GM12892 (cell line): ENCODE data around the gene NBPF4. TPM values are rescaled to one million over a fixed set of nuclear protein-coding genes. Genes with fewer than 3 reads are reported as not detected.
"Not testable (repeated sequence)": the region's sequence is repeated elsewhere in the genome, so short reads cannot be mapped to it uniquely, and the experiment has no call there.

Source experiments
- DNase-seq: peaks from one replicate; pipeline ENCODE4 v3.0.0; 2011; ENCODE audit not compliant: insufficient read length
- FAIRE-seq: peaks from 2 replicates; lab custom pipeline; 2011; peaks lifted over from hg19 to GRCh38; lab: Jason Lieb, UNC
- polyA plus RNA-seq: library from polyadenylated mRNA; unstranded; fragments of >200 nt; gene quantifications from one replicate; pipeline ENCODE4 v1.2.1, GENCODE V29; 2012; ENCODE audit warnings: missing spikeins, inconsistent platforms; ENCODE audit not compliant: missing spikeins

Gene NBPF4, protein sequence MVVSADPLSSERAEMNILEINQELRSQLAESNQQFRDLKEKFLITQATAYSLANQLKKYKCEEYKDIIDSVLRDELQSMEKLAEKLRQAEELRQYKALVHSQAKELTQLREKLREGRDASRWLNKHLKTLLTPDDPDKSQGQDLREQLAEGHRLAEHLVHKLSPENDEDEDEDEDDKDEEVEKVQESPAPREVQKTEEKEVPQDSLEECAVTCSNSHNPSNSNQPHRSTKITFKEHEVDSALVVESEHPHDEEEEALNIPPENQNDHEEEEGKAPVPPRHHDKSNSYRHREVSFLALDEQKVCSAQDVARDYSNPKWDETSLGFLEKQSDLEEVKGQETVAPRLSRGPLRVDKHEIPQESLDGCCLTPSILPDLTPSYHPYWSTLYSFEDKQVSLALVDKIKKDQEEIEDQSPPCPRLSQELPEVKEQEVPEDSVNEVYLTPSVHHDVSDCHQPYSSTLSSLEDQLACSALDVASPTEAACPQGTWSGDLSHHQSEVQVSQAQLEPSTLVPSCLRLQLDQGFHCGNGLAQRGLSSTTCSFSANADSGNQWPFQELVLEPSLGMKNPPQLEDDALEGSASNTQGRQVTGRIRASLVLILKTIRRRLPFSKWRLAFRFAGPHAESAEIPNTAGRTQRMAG
- 0.11 TPM for polyA plus RNA-seq

DNA sequence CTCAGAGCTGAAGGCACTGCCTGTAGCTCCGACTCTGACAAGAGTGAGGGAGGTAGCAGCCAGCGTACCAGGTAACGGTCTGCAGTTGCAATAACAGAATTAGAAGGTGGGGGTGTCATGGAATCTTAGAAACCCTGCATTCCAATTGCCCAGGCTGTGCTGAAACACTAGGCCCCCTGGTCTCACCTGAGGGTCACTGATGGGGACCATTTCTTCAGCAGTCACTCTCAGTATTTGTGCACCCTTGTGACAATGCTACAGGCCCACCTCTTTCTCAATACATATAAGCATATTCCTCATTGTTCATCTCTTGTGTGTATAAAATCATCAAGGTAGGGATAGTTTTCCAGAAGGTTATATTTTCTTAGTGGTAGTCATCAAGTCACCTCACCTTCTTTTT, at the start of gene NBPF4:
Gene NBPF4, minus strand, starts transcription at position 101 of the 400 bp plus-strand sequence. CDS start 315 bp downstream, outside the sequence.
- not testable (repeated sequence) for DNase-seq, FAIRE-seq

DNA sequence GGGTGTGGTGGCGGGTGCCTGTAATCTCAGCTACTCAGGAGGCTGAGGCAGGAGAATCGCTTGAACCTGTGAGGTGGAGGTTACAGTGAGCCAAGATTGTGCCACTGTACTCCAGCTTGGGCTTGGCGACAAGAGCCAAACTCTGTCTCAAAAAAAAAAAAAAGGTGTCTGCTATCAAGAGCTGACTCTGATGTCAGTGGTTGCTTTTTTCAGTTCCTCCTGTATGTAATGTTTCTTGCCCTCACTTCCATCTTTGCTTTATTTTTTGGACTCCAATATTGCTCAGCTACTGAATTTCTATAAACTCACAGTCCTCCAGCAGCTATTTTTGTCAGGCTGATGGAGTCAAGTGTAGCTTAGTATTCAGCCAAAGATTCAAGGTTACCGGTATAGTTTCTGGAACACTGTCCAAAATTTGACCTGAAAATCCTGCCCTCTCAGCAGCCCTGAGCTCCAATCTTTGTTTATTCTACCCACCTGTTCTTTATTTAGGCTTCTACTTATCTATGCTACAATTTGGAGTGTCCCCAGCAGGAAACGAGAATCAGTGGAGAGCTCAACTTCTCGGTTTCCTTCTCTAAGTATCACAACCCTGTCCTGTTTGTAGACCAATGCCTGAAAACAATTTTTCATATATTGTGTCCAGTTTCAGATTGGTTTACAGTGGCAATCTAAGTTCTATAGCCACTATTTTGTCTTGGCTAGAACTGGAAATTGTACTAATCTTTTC, 38.8 kb upstream of the NBPF4 start:
- FAIRE-seq = not testable (repeated sequence)

DNA sequence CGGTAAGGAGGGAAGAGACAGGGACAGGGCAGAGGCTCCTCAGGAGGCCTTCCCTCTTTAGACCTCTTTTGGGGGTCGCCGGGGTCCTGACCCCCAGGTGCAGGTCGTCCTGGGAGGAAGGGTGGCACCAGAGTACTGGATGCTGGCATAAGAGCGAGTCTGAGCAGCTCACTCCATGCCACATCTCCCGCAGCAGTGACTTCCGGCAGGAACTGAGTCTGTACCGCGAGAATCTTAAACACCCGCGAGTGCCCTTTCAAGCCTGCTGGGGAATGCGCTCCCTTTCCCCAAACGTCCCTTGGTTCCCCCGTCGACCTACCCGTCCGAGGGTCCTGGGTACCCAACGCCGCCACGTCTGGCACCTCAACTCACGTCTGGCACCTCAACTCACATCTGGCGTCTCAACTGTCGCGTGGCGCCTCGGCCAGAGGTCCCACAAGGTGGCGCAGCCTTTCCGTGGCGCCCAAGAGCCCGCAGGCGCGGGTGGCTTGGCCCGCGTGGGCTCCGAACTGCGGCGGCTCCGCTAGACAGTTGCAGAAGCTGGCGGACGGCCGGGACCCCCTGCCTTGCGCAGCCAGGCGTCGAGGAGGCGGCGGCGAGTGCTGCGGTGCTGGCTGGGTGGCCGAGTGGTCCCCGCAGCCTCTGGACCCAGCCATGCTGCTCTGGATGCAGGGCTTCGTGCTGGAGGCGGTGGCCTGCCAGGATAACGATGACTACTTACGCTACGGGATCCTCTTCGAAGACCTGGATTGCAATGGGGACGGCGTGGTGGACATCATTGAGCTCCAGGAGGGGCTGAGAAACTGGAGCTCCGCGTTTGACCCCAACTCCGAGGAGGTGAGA, 28.8 kb upstream of the NBPF4 start:
- not testable (repeated sequence) for FAIRE-seq, DNase-seq

More for the DNA sequence above, 38.8 kb upstream of the NBPF4 start:
- DNase-seq = not testable (repeated sequence)

DNA sequence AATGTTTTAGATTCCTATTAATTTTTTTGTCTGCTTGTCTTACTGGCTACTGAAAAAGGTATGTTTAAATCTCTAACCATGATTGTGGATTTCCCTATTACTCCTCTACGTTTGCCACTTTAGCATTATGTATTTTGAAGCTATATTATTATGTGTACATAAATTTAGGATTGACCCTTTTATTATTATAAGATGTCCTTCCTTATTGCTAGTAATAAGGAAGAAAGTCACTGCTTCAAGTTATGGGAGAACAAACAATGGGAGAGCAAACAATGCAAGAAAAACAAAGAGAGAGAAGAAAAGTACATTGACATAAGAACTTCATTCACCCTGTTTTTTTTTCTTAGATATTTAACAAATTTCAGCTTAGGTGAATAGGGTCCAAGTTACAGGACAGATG, 23.2 kb upstream of the NBPF4 start:
- not testable (repeated sequence) for FAIRE-seq, DNase-seq

DNA sequence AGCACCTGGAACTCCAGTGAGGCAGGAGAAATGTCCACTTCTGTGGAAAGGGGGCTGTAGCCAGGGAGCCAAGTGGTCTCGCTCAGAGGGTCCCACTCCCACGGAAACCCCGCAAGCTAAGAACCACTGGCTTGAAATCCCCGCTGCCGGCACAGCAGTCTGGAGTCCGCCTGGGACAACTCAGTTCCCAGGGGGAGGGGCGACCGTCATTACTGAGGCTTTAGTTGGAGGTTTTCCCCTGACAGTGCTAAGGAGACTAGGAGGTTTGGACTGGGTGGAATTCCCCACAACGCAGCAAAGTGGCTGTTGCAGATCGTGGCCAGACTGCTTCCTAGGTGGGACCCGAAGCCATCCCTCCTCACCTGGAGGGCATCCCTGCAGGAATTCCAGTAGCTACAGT, 18.1 kb upstream of the NBPF4 start:
- not testable (repeated sequence) for DNase-seq, FAIRE-seq

DNA sequence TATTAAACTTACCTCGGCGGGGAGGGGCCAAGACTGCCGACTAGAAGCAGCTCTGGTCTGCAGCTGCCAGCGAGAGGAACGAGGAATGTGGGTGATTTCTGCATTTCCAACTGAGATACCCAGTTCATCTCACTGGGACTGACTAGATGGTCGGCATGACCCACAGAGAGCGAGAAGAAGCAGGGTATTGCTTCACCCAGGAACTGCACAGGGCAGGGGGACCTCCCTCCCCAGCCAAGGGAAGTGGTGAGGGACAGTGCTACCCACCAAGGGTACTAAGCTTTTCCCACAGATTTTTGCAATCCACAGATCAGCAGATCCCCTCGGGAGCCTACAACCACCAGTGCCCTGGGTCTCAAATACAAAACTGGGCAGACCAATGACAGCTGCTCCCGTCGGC, 17.6 kb upstream of the NBPF4 start:
- not testable (repeated sequence) for DNase-seq, FAIRE-seq

DNA sequence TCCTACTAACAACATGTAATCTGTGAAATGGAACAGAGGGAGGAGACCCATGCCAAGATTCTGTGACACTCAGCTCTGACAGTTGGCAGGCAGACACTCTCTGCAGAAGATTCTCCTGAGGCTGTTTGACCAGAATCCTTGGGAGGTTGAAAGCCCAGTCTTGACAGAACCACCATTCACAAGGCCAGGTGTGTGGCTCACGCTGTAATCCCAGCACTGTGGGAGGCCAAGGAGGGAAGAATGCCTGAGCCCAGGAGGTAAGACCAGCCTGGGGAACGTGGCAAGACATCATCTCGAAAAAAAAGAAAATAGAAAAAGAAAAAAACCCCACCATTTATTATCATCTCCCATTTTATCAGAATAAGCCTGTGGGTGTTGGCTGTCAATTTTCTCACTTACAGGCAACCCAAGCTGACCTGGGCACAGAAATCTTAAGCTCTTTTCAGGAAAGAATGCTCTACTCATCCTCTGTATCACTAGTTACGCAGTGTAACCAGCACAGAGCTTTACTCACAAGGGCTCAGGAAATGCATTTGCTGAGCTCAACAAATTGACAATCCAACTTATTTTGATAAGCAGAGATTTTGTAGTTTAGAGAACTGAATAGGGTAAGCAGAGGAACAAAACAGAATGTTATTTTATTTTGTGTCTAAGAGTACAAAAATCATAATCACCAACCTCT, 16.8 kb upstream of the NBPF4 start:
- not testable (repeated sequence) for FAIRE-seq, DNase-seq

DNA sequence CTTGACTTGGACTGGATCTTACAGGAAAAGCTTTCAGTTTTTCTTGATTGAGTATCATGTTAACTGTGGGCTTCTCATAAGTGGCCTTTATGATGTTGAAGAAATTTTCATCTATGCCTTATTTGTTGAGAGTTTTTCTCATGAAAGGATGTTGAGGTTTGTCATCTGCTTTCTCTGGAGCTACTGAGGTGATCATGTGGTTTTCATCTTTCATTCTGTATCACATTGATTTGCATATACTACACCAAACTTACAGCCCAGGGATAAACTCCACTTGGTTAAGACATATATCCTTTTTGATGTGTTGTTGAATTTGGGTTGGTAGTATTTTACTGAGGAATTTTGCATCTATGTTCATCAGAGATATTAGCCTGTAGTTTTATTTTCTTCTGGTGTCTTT, 11.6 kb upstream of the NBPF4 start:
- FAIRE-seq = peak; percentile 36
- DNase-seq = not testable (repeated sequence)

DNA sequence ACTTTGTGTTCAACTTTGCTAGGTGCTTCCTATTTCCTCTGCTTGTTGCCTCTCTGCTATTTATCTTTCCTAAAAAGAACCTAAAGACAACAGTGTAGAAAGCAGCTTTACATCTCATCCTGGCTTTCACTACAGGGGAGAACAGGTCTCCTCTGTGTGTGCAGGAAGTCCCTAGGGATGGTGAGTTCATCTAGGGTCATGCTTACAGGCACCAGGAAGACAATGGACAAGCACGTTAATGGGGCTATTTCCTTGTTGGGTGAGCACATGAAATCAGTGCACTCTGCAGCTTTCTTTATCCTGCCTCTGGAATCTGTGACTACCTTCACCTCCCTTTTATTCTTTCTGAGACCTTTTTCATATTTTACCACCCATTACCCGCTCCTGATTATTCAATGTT, 4.5 kb downstream of the NBPF4 start:
- not testable (repeated sequence) for FAIRE-seq

DNA sequence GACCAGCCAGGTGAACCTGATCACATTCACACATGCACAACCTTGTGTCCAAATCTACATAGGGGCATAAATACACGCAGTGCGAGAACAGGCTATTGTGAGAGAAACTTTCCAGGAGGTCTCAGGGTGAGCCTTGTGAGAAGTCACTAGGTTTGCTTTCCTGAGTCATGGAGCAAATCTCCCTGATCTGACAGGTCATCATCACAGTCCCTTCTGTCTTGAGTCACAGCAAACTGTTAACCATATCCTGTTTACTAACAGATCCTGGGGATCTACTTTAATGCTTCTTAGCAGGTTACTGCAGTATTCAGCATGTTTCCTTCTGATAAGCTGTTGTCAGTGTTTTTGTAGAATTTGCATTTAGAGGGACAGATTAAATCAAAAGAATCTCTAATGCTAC, 8.6 kb downstream of the NBPF4 start:
- DNase-seq, FAIRE-seq: not testable (repeated sequence)

More for the DNA sequence above, 4.5 kb downstream of the NBPF4 start:
- not testable (repeated sequence) for DNase-seq

DNA sequence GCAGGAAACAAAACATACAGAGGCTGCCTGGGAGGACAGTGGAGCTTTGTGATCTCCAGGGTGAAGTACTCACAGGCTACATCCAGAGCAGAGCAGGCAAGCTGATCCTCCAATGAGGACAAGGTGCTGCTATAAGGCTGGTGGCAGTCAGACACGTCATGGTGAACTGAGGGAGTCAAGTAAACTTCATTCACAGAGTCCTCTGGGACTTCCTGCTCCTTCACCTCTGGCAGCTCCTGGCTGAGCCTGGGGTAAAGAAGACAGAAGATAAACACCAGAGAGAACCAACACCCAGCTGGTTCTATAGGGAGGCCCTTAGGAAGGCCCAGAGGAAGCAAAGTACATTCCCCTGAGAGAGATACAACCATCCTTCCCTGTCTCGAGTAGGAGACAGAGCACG, 11.7 kb downstream of the NBPF4 start:
- FAIRE-seq, DNase-seq: not testable (repeated sequence)

DNA sequence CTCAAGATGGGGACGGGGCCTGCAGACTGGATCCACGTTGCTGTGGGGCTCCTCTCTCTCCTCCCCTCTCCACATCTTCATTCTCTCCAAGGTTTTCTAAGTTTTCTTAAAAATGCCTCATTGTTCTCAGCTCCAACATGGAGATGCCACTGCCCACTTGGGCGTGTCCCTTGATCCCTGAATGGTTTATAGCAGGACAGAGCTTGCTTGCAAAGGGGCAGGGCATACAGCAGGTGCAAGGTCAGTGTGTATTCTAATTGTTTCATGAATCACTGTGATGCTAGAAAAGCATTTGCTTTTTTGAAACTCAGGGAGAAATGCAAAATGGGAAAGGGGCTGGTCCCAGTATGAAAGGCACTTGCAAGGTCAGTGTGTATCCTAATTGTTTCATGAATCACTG, 13.9 kb downstream of the NBPF4 start:
- not testable (repeated sequence) for FAIRE-seq, DNase-seq

DNA sequence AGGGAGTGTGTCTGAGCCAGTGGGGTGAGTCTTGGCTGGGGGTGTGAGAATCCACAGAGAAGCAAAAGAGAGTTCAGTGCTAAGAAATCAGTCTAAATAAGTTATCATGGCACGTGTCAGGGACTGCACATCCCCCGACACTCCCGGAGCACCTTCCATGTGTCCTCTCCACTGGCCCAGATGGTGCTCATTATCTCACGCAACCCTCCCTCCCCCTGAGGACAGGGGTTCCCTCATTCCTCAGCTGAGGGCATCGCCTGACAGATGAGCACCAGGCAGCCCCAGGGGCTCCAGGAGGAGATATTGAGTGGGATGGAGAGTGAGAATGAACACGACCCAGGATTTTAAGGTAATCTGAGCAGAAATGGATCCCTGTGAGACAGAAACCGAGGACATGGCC, 16.1 kb downstream of the NBPF4 start:
- not testable (repeated sequence) for DNase-seq, FAIRE-seq

DNA sequence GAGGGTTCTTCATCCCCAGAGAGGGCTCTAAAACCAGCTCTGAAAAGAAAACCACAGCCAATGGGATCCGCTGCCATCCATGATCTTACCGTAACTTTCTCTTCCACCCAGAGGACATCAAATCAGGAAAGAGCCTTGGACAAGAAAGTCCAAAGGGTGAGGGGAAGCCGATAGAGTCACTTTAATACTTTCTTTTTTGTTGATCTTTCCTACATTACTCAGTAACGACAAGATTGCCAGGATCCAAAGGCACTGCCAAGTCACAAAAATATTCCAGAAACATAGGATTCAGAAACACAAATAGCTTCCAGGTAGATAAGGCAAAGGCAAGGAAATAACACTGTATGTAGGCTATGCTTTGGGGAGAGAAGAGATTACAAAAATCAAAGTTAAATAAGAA, 17.0 kb downstream of the NBPF4 start:
- not testable (repeated sequence) for FAIRE-seq

DNA sequence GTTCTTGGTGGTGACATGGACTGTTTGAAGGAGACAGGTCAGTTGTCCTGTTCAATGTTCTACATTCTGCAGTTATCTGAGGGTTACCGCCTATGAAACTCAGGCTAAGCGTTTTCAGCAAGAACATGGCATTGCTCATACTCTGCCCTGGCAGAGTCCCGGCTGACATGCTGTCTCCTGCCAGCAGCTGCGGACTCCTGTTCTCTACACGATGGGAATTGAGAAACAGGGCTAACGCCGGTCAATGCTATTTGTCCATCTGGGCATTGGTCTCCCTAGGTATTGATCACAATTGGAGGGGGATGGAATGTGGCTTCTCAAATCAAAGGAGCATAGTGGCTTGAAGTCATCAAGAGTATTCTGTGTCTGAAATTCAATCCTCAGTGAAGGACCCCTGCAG, 20.6 kb downstream of the NBPF4 start:
- not testable (repeated sequence) for FAIRE-seq, DNase-seq

More for the DNA sequence above, 17.0 kb downstream of the NBPF4 start:
- not testable (repeated sequence) for DNase-seq

DNA sequence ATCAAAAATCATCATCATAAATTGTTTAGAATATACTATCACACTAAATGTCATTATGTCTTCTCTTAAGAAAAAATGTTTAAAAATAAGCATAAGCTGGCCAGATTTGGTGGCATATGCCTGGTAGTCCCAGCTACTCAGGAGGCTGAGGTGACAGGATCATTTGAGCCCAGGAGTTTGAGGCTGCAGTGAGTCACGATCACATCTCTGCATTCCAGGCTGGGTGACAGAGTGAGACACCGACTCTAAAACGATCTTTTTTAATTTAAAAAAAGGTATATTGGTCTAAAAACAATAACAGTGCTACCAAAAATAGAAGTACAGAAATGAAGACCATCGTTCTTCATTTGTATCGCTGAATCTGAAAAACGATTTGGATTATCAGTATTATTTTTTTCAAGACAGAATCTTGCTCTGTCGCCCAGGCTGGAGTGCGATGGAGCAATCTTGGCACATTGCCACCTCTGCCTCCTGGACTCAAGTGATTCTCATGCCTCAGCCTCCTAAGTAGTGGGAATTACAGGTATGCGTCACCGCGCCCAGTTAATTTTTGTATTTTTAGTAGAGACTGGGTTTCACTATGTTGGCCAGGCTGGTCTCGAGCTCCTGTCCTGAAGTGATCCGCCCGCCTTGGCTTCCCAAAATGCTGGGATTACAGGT, 26.2 kb downstream of the NBPF4 start:
- DNase-seq, FAIRE-seq: not testable (repeated sequence)

DNA sequence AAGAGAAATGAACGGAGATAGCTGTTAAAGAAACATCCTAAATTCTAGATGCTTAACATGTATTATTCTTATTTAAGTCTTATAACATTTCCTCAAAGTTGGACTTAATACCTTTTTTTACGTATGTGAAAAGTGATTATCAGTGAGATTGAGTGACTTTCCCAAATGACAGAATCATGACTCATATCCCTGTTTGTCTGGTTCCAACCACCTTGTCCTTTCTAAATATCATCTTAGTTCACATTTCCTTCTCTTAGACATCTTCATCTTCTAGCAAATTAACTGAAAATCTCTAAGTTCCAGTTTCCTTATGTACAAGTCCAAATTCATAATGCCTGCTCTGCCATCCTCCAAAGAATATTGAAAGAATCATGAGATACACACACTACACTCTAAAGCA, 26.9 kb downstream of the NBPF4 start:
- FAIRE-seq = not testable (repeated sequence)

More for the DNA sequence above, 26.9 kb downstream of the NBPF4 start:
- DNase-seq = not testable (repeated sequence)
